Stimulated activated CD8-positive, alpha-beta memory T cell treated with anti-CD3 and anti-CD28 coated beads, Interleukin-15, amount 100 ng/mL, for 4 hours (primary cell): ENCODE measurements around the gene TMEM87B.

Experiments
- DNase-seq, 2 donors: peaks; one replicate each; pipeline ENCODE4 v3.0.0-alpha.2; 2020; ENCODE audit warnings: low read depth in 2 of 2

TMEM87B gene

DNA sequence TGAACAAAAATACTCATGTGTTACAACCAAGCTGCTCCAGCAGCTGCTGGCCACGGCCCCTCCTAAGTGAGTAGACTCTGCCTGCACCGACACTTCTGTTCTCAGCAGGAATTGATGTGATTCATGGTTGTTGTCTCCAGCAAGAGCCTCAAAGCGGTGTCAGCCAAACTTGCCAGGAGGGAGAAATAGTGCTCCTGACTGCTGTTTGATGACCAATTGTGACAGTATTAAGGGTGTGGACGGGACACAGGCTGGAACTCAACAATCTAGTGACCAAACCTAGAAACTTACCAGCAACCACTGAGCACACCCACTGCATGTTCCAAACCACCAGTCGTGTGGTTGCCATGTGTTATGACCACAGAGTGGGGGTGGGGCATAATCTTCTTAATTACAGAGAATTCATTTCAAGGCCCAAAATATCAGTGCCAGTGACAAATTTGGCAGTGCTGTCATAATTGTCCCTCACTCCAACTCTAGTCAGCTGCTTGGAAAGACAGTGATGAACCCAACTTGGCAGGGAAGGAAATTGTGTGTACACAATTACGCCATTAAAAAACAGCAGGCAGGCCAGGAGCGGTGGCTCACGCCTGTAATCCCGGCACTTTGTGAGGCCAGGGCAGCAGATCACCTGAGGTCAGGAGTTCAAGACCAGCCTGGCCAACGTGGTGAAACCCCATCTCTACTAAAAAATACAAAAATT is 113.5 kb downstream of the TMEM87B start:
- DNase-seq = no peak
